Thyroid gland (tissue), 4 donors: Measurements from ENCODE around the gene NR6A1.

Experiments used
- POLR2A ChIP-seq, 2 donors: fragments of 450-650 bp; IDR thresholded peaks; one replicate each; pipeline ENCODE4 v1.6.1; 2017; ENCODE audit warnings: antibody characterized with exemption in 2 of 2, mild to moderate bottlenecking in 2 of 2, moderate library complexity in 1 of 2
- TF ChIP-seq, protein P1 (sequence below), 6 experiments: fragments of 200-600 bp in 3 of 6; fragments of 450-650 bp in 3 of 6; sonication (generic) in 3 of 6; IDR thresholded peaks; one replicate each; pipeline ENCODE4 v1.5.1; 2016 to 2019; ENCODE audit warnings: antibody characterized with exemption in 6 of 6, mild to moderate bottlenecking in 2 of 6, inconsistent platforms in 1 of 6, moderate library complexity in 1 of 6

DNA sequence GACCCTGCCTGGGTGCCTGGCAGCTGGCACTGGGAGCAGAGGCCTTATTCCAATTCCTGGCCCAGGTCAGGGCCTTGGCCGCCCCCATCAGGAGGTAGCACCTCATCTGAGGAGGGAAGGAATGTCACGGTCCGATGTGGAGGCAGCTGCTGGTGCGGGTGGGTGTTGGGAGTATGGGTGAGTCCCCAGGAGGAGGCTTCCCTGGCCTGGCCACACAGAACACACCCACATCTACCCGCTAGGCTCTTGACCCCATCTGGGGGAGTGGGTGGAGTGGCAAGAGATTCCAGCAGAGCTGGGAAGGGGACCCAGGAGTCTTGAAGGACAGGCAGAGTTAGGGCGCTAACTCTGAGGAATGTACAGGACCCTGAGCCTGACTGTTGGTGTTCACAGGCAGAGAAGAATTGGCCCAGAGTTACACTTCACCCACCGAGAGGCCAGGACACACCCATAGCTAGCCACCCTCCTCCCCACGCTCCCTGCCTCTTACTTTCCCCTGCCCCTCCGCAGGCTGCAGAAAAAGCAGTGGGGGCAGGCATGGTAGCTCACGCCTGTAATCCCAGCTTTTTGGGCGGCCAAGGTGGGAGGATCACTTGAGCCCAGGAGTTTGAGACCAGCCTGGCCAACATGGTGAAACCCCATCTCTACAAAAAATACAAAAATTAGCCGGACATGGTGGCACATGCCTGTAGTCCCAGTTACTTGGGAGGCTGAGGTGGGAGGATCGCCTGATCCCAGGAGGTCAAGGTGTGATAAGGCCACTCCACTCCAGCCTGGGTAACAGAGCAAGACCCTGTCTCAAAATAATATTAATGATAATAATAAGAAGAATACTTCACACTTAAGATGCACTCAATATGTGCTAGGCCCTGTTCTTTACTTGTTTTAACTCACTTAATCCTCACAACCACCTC is 11.8 kb upstream of the NR6A1 start:
- TF ChIP-seq, protein P1, sequence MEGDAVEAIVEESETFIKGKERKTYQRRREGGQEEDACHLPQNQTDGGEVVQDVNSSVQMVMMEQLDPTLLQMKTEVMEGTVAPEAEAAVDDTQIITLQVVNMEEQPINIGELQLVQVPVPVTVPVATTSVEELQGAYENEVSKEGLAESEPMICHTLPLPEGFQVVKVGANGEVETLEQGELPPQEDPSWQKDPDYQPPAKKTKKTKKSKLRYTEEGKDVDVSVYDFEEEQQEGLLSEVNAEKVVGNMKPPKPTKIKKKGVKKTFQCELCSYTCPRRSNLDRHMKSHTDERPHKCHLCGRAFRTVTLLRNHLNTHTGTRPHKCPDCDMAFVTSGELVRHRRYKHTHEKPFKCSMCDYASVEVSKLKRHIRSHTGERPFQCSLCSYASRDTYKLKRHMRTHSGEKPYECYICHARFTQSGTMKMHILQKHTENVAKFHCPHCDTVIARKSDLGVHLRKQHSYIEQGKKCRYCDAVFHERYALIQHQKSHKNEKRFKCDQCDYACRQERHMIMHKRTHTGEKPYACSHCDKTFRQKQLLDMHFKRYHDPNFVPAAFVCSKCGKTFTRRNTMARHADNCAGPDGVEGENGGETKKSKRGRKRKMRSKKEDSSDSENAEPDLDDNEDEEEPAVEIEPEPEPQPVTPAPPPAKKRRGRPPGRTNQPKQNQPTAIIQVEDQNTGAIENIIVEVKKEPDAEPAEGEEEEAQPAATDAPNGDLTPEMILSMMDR (IDR thresholded peaks at IDR 0.05), result no peak
- TF ChIP-seq POLR2A (IDR thresholded peaks at IDR 0.05), result no peak
